Left ventricle myocardium inferior (tissue), 1 donor: ENCODE measurements around the gene CHD9. TPM values are rescaled to one million over a fixed set of nuclear protein-coding genes. Genes with fewer than 3 reads are reported as not detected.

ENCODE experiments used
- DNase-seq: peaks from one replicate; pipeline ENCODE4 v3.0.0-alpha.2; 2020
- H3K27ac ChIP-seq: fragments of 200-600 bp; replicated peaks from 2 replicates; pipeline ENCODE4 v1.8.0; 2021
- H3K27me3 ChIP-seq: fragments of 200-600 bp; 2 replicates; pipeline ENCODE4 v1.8.0; 2021; ENCODE audit warnings: low read depth
- H3K36me3 ChIP-seq: fragments of 200-600 bp; 2 replicates; pipeline ENCODE4 v1.8.0; 2021
- H3K4me1 ChIP-seq: fragments of 200-600 bp; 2 replicates; pipeline ENCODE4 v1.8.0; 2021
- H3K4me3 ChIP-seq: fragments of 200-600 bp; 2 replicates; pipeline ENCODE4 v1.8.0; 2021; ENCODE audit warnings: mild to moderate bottlenecking, moderate library complexity
- H3K9me3 ChIP-seq: fragments of 200-600 bp; replicated peaks from 2 replicates; pipeline ENCODE4 v1.8.0; 2021
- CTCF ChIP-seq: fragments of 200-600 bp; IDR thresholded peaks from 2 replicates; pipeline ENCODE4 v1.8.0; 2021; ENCODE audit warnings: antibody characterized with exemption, mild to moderate bottlenecking, borderline replicate concordance
- intact Hi-C: fragments of 100-400 bp; cut with micrococcal nuclease; formaldehyde crosslinking; loops from one replicate; pipeline ENCODE4 v1.11.0; 2022
- total RNA-seq: library from RNA; stranded (reverse); fragmentation: NEBNext Ultra II Directional; extraction: Animal tissue kit (Norgen Biotek cat#: 25700); gene quantifications from one replicate; pipeline ENCODE4 v1.2.1, GENCODE V29; 2021
- donor health status: DM: no; HTN: yes; CAD: no; lungs with severe emphysema.

Gene CHD9
- total RNA-seq, 1 donor from 2014 or later: 38.9 TPM

- H3K4me3 ChIP-seq: peak overlapping the region; percentile 66
- no peaks in the 10 kb centered on the region for H3K9me3 ChIP-seq
- no peaks in the 10 kb centered on the region for H3K27me3 ChIP-seq
- TF ChIP-seq CTCF: no peak
- H3K36me3 ChIP-seq: no peaks in the 10 kb centered on the region
- intact Hi-C loops: loop anchor here (5.0 kb wide), 1 partner anchor 158 kb away; the partner anchor contains the start of genes CHD9 and CHD9NB
- no peak for DNase-seq
- H3K27ac ChIP-seq: peak overlapping the region; percentile 91
- H3K4me1 ChIP-seq: peaks cover 78% of the 10 kb centered on the region
Observed at GRCh38 chr16:53209877-53210276, 155.1 kb downstream of the CHD9 start.

- Histone ChIP-seq H3K4me1 (peaks cover 91% of the 10 kb centered on the region), H3K27me3 (no peaks in the 10 kb centered on the region), H3K9me3 (no peaks in the 10 kb centered on the region), H3K27ac (peak overlapping the region; percentile 91), H3K4me3 (peak overlapping the region; percentile 66), H3K36me3 (no peaks in the 10 kb centered on the region)
- TF ChIP-seq CTCF: no peak
- intact Hi-C loops: no loop called here
- DNase-seq: no peak
Observed at GRCh38 chr16:53211253-53211652, 156.5 kb downstream of the CHD9 start.

GRCh38 chr16:53212893-53213223 lies 158.1 kb downstream of the CHD9 start:
- peak overlapping the region; percentile 91 for H3K27ac ChIP-seq
- H3K9me3 ChIP-seq: no peaks in the 10 kb centered on the region
- no peaks in the 10 kb centered on the region for H3K27me3 ChIP-seq
- no peak for TF ChIP-seq CTCF
- peak overlapping the region; percentile 66 for H3K4me3 ChIP-seq
- intact Hi-C loops: no loop called here
- H3K36me3 ChIP-seq: no peaks in the 10 kb centered on the region
- H3K4me1 ChIP-seq: peaks cover 93% of the 10 kb centered on the region
- no peak for DNase-seq

- no peak for DNase-seq
- H3K36me3 ChIP-seq: no peaks in the 10 kb centered on the region
- peak overlapping the region; percentile 91 for H3K27ac ChIP-seq
- intact Hi-C loops: no loop called here
- H3K9me3 ChIP-seq: no peaks in the 10 kb centered on the region
- H3K4me3 ChIP-seq: peak overlapping the region; percentile 66
- TF ChIP-seq CTCF: no peak
- H3K27me3 ChIP-seq: no peaks in the 10 kb centered on the region
- peaks cover 97% of the 10 kb centered on the region for H3K4me1 ChIP-seq
Observed at GRCh38 chr16:53213542-53213941, 158.8 kb downstream of the CHD9 start.

GRCh38 chr16:53216798-53217197 lies 162.0 kb downstream of the CHD9 start:
- intact Hi-C loops: no loop called here
- H3K27me3 ChIP-seq: no peaks in the 10 kb centered on the region
- H3K4me1 ChIP-seq: peaks cover 98% of the 10 kb centered on the region
- no peak for DNase-seq
- no peaks in the 10 kb centered on the region for H3K9me3 ChIP-seq
- no peaks in the 10 kb centered on the region for H3K36me3 ChIP-seq
- H3K4me3 ChIP-seq: no peak overlapping the region
- peak overlapping the region; percentile 21 for H3K27ac ChIP-seq
- TF ChIP-seq CTCF: no peak

- H3K27me3 ChIP-seq: no peaks in the 10 kb centered on the region
- H3K9me3 ChIP-seq: no peaks in the 10 kb centered on the region
- intact Hi-C loops: no loop called here
- peaks cover 80% of the 10 kb centered on the region for H3K4me1 ChIP-seq
- H3K36me3 ChIP-seq: peaks cover 13% of the 10 kb centered on the region
- peak overlapping the region; percentile 79 for H3K27ac ChIP-seq
- peak overlapping the region; percentile 34 for H3K4me3 ChIP-seq
- DNase-seq: no peak
- TF ChIP-seq CTCF: no peak
Observed at GRCh38 chr16:53219371-53219770, 164.6 kb downstream of the CHD9 start.
